GM20431 (cell line): ENCODE data around the gene CLDN19.

Experiments used
- in situ Hi-C: fragments of 300-500 bp; cut with MseI, MboI; formaldehyde crosslinking; loops from one replicate; pipeline ENCODE4 v1.15.0; 2020; ENCODE audit warnings: low sequenced_read_pairs; ENCODE audit not compliant: unreplicated experiment

Gene CLDN19

DNA sequence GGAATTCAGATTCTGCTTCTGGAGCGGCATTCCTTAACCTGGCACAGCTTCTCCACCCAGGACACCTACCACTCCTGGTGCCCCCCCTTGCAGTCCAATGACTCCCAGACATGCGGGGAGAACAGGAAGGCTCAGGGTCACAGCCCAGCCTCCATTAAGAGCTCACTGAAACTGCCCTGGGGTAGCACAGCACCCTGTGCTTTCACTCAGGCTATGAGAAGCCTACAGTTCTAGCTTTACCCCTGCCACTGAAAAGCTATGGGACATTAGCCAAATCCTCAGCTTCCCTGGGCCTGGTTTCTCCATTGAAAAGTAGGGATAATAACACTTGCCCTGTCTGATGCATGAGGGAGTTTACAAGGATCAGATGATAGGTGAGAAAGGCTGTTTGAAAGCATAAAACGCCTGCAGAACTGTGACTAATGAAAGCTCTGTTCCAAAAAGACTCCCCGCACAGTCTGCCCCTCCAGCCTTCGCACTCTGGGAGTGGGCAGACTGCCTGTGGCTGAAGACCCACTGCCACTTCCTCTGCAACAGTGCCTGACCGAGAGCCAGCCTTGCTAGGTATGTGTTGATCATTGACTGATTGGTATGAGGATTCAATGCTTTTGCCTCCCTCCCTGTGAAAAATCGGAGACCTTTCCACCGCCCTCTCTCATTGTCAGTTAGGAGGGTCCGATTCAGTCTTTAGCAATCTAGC lies 2.7 kb upstream of the CLDN19 start:
- in situ Hi-C loops: loop anchor here (10.0 to 25.0 kb wide), 2 partner anchors 158 to 380 kb away; no protein-coding TSS in a partner anchor

DNA sequence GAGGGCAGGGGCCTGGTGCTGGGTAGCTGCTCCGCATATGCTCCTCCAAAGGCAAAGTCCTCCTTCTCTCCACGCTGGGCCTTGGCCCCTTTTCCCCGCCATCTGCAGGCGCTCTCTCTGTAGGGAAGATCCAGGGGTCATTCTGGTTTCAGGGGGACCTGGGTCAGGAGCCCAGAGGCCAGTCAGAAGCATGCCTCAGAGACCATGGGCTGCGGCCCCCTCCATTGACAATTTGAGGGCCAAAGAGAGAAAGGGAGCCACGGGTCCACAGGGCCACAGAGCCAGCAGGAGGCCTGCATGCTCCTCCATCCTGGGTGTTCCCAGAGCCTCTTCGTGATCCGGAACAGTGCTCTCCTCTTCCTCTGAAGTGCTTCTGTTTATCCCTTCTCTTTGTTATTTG lies 2.1 kb upstream of the CLDN19 start:
- in situ Hi-C loops: loop anchor here (10.0 to 25.0 kb wide), 2 partner anchors 157 to 380 kb away; no protein-coding TSS in a partner anchor

DNA sequence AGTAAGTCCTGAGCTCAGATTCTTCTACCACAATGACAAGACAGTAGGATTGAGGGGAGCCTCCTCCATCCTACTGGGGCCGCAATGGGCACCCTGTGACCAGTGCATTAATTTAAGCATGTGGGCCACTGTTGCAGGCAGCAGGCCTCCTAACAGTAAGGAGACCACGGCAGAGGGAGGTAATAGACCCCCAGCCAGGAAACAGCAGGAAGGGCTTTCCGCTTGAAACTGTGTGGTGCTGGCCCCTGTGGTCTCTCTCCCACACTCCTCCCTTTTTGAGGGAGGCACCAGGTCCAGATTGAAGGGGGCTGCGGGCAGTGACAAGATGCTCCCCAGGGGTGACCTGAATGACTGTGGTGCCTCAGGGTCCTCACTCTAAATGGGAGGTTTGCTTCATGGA lies 1.7 kb upstream of the CLDN19 start:
- in situ Hi-C loops: loop anchor here (10.0 to 25.0 kb wide), 2 partner anchors 157 to 379 kb away; no protein-coding TSS in a partner anchor

DNA sequence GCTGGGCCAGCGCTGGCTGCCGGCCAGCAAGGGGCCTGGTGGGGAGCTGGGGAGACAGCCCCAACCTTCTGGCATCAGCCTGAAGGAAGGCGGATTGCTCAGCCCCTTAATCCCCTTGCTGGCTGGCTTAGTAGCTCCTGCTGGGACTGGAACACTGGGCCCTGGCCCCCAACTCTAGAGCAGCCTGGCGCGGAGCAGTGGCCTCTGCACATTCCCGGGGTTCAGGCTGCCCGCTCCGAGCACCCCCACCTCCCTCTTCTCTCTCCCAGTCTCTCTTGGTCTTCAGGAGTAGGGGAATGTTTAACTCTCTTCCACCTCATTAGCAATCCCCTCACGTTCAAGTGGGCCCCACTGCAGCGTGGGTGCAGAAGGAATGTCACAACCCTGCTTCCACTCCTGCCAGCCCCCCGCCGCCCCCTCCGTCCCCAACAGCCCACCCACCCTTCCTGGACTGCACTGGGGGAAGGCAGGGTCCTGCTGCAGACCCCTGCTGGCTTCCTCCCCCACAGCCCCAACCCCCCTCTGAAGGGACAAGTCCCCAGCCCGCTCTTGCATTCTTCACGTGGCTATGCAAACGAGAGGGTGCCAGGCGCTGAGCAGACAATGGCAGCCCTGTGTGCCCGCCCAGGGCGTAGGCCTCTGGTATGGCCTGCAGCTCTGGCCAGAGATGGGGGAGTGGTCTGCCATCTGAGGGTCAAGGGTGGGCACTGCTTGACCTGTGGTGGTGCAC lies 980 bp upstream of the CLDN19 start:
- in situ Hi-C loops: loop anchor here (10.0 to 25.0 kb wide), 2 partner anchors 156 to 379 kb away; no protein-coding TSS in a partner anchor

DNA sequence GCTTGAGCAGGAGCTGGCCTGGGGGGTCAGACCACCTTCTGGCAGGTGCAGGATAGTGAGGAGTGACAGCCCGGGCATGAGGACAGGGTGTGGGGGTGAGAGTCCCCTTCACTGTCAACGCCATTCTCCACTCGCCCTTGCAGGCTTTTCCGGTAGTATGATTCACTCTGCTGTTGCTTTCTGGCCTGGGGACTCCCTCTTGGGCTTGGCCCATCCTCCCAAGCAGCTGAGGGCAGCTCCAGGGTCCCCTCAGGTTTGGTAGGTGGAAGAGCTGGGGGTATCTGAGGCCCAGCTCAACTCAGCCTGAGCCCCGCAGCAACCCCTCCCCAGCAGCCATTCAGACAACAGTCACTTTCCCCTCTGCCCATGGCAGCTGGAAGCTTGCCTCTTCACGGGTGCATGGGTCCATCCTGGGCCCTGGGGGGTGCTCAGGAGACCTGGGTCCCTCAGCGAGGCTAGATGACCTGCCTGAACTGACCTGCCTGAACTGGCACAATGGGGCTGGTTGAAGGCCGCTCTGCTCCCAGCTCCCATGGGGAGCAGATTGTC lies 1.3 kb downstream of the CLDN19 start:
- in situ Hi-C loops: loop anchor here (25.0 kb wide), 1 partner anchor 376 kb away; no protein-coding TSS in a partner anchor

DNA sequence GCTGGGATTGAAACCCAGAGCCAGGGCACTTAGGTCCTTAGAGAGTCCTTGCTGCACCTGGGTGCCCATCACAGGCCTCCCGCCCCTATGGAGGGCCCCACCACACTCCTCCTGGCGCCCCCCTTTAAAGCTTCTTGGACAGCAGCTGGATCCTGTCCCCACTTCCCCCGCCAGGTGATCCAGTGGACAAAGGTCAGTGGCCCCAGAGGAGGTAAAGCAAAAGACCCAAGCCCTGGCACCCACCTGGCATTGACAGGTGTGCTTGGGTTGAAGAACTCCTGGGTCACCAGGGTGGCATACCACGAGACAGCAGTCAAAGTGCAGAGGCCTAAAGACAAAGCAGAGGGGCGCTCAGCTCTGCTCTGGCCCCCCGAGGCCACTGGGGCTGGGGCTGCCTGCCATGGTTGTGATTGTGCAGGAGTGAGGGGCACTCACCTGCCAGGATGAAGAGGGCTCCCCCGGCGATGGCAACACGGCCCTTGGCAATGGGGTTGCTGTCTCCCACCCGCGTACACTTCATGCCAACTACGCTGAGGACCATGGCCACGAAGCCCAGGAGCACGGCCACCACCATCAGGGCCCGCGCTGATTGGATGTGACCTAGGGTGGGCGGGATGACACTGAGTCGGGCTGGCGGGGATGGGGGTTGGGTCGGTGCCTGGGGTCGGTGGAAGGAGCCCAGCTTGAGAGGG lies 1.9 kb downstream of the CLDN19 start:
- in situ Hi-C loops: loop anchor here (25.0 kb wide), 1 partner anchor 376 kb away; no protein-coding TSS in a partner anchor

DNA sequence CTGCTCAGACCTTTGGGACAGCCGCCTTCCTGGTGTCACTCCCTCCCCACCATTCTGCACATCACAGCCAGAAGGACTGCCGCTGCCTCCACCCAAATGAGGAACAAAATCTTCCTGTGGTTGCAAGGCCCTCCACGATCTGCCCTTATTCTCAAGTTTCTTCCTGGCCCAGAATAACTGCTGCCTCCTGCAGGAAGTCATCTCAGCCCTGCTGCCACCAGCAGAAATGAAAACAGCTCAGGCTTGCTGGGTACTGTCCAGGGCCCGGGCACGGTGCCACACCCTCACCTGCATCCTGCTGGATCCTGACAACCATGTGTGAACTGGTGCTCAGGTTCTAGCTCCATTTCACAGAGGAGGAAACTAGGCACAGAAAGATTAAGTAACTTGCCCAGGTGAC lies 2.8 kb downstream of the CLDN19 start:
- in situ Hi-C loops: loop anchor here (25.0 kb wide), 1 partner anchor 375 kb away; no protein-coding TSS in a partner anchor

DNA sequence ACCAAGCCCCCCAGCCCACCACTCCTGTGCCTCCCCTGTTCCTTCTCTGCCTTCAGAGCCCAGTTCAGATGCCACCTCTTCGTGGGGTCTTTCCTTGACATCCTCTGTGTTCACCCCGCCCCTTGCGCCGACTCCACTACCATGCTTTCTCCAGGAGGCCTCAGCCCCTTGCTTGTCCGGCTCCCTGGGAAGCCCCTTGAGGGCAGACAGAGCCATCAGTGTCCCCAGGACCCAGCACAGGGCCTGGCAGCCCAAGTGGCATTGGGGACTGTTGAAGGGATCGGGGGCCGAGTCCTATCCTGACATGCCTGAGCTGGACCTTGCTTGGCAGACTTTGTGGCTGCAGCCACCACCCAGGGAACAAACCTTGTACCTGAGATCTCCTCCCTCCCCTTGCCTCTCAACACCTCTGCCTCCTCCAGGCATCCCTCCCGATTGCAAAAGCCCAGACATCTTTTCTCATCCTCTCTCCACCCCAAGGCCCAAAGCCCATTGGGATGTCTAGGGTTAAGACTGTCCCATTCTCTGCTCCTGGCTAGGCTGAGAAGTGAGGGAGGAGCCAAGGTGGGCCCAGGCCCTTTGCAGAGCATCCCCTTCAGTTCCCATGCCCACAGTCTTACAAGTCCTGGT lies 3.4 kb downstream of the CLDN19 start:
- in situ Hi-C loops: loop anchor here (25.0 kb wide), 1 partner anchor 374 kb away; no protein-coding TSS in a partner anchor

DNA sequence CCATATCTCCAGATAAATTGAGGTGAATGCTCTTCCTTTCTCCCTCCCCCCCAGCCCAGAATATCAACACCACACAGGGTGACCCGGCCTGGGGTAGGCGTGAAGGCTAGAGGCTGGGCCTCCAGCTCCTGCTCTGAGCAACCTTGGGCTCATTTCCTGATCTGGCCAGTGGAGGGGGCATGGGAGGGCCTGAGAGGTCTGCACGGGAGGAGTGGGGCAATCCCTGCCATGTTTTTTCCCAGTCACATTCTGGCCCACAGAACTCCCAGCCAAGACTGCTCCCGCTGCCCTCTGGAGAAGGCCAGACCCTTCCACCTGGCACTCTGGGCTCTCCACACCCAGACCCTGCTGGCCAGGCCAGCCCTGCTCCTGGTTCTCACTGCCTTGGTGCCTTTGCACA lies 3.9 kb downstream of the CLDN19 start:
- in situ Hi-C loops: loop anchor here (25.0 kb wide), 1 partner anchor 374 kb away; no protein-coding TSS in a partner anchor

DNA sequence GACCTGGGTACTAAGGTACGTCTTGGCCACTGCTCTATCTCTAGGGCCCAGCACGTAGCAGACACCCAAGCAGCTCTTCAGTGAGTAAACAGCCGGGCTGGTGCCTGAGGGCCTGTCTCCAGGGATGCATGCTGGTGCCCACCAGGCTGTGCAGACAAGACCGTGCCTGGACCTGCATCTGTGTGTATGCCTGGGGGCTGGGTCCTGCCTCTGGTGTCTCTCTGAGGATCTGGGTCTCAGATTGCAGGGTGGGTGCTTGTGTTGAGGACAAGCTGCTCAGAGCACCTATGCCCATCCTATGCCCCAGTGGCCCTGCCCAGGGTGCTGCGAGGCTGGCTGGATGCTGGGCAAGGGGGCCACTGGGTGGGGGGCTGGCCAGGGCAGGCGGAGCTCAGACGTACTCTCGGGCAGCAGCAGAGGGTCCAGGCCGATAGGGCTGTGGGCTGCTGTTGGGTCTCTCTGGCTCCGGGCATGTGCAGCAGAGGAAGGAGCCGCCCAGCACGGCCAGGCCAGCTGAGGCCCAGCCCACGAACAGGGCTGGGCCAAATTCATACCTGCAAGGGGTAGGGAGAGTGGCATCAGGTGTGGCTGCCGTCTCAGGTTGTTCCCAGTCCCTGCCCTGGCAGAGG lies 4.4 kb downstream of the CLDN19 start:
- in situ Hi-C loops: loop anchor here (25.0 kb wide), 1 partner anchor 373 kb away; no protein-coding TSS in a partner anchor

DNA sequence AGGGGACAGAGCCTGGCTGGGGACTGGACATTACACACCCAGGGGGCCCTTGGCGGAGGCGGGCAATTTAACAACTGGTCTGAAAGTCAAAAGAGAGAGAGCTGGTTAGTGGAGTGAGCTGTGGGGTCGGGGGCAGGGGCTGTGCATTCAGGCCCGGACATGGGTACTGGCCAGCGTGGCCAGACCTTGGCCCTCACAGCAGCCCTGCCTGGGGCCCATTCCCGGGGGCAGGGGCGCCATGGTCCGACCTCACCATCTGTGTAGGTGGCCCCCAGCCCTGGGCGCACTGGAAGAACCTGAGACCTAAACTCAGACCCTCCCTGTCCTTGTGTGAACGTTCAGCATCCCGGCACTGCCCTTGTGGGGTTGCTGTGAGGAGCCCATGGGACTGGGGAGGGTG lies 5.0 kb downstream of the CLDN19 start:
- in situ Hi-C loops: loop anchor here (25.0 kb wide), 1 partner anchor 373 kb away; no protein-coding TSS in a partner anchor

DNA sequence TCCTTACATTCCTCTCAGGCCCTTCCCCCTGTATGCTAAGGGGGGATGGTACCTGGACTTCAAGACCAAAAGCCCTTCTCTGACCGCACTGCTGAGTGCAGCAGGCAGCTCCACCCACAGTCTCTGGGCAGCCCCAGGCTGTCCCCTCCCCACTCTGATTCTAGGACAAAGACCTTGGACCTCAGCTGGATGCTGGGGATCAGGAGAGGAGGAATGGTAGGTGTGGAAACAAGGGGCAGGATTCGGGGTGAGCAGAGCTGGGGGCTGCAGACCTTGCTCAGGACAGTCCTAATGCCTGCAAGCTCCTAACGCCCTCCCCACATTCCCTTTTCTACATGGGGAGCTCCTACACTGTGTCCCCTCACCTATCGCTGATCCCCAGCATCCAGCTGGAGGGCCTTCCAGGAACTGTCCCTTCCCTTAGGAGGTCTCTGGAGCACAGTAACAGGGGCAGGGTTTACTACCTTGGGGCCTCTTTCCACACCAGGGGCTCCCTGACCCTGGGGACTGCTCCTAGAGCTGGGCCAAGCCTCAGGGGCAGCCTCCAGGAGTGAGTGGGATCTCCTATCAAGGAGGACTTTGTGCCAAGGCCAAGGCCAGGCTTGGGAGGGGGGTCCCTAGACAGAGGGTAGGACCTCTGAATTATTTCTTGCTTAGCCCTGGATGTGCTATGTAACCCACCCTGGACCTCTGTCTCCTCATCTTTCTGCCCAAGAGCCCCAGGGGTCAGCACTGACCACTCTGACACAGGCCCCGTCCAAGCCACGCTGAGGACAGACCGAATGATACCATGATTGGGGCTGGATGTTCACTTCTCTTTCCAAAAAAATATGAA lies 5.6 kb downstream of the CLDN19 start:
- in situ Hi-C loops: loop anchor here (25.0 kb wide), 1 partner anchor 372 kb away; no protein-coding TSS in a partner anchor

DNA sequence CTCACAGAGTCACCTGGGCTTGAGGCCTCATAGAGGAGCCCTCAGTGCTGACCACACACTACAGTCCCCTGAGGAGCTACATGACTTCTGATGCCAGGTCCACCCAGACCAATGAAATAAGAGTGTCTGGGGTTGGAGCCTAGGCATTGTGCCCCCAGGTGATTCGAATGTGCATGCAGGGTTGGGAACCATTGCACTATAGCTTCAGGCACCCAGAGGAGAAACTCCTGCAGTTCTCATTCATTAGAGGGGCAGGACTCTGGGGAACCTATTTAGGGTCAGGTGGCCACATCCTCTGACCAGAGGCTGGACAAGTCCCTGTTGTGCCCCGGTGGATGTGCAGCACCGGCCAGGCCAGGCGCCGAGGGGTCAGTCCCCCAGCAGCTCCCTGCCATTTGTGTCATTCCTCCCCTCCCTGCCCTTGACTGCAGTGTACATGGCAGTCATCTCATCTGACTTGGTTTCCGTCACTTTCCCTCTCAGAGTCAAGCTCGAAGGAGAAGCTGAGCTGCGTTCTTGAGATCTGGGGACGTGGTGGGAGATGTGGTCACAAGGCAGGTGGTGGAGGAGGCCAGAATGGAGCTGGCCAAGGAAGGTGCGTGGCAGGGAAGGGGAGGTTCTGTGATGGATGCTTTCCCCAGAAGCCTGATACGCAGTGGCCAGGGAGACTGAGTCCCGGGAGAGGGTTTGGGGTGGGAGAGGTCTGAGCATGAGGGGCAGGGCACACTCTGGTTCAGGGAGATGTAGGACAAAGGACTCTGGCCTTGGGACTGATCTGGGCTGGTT lies 6.4 kb downstream of the CLDN19 start:
- in situ Hi-C loops: loop anchor here (25.0 kb wide), 1 partner anchor 371 kb away; no protein-coding TSS in a partner anchor

DNA sequence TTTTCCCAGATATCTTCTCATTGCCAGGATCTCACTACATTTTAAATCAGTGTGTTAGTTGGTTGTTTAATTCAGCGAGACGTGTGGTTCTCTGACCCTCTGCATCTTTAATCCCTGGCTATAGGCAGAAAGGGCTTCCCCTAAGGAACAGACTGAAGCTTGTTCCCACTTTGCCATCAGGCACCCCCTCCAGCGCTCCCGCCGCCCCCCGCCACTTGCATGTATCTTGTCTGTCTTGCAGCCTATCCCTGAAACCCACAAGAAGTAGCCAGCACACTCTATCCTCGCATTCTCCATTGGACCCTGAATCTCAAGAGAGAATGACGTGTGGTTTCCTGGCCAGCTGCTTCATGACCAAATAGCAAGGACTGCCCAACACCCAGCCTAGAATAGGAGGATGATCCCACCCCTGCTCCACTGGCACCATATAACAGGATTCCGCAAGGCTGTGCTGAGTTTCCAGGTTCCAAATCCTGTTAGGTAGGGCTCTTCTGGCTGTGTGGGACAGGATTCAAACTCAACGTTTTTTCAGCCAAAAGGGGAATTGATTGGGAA lies 7.8 kb downstream of the CLDN19 start:
- in situ Hi-C loops: loop anchor here (25.0 kb wide), 1 partner anchor 370 kb away; no protein-coding TSS in a partner anchor

DNA sequence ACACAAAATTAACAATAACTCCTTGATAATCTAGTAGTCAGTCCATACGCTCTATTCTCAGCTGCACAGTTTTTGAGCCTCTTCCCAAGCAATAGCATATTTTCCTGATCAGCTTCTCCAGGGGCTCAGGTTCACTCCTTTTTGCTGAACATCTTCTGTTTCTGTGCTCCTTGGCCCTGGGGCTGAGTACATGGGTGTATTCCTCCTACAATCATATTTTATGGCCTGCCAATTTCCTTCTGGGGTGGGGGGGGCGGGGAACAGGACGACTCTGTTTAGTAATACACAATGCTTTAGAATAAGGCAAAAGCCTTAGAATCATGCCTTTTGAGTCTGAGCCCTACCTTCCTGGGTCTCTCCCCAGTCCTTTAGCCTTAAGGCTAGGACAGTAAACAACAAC lies 8.5 kb downstream of the CLDN19 start:
- in situ Hi-C loops: loop anchor here (25.0 kb wide), 1 partner anchor 369 kb away; no protein-coding TSS in a partner anchor

DNA sequence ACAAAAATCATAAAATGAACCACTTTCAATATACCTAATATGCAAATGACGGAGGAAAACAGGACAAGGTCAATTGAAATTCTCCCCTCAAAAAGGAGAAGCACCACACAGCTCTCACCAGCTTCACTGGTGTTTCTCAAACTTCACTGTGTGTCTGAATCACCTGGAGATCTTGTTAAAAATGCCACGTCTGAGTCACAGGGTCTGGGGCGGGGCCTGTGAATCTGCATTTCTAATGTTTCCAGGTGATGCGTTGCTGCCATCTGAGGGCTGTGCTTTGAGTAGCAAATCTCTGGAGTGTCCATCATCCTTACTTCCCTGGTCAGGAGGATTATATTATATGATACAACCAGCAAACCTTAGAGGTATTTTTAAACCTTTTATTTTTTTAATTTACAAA lies 9.0 kb downstream of the CLDN19 start:
- in situ Hi-C loops: loop anchor here (25.0 kb wide), 1 partner anchor 369 kb away; no protein-coding TSS in a partner anchor

DNA sequence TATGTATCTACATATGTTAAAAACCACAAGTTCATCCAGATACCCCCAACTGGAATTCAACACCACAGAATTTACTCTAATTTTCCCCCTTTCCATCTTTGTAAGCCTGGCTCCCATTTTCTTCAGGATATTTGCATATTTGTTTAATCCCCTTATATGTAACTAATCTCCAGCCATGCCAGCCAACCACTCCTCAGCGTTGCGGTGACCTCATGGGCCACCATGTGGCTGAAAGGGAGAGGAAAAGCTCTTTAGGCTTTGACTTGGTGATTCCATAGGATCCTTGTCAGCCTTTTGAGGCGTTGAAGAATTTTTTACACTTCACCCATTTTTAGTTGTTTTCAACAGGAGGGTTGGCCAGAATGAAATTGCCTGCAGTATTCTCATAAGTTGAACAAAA lies 10.0 kb downstream of the CLDN19 start:
- in situ Hi-C loops: loop anchor here (25.0 kb wide), 1 partner anchor 368 kb away; no protein-coding TSS in a partner anchor
